Spleen (tissue), 7 donors: ENCODE results near the gene CDKN2A.

Source experiments
- POLR2A ChIP-seq, 3 donors: fragments of 450-650 bp; IDR thresholded peaks; one replicate each; pipeline ENCODE4 v1.5.1; 2017; ENCODE audit warnings: antibody characterized with exemption in 3 of 3, mild to moderate bottlenecking in 1 of 3
- POLR2AphosphoS5 ChIP-seq, 3 donors: sonication (generic); formaldehyde crosslinking; IDR thresholded peaks; one replicate each; pipeline ENCODE4 v1.5.1; 2017; ENCODE audit warnings: antibody characterized with exemption in 3 of 3
- TF ChIP-seq, protein P1 (sequence below), 11 experiments: fragments of 200-600 bp in 7 of 11; fragments of 450-650 bp in 4 of 11; sonication (generic) in 4 of 11; IDR thresholded peaks in 8 of 11; conservative IDR thresholded peaks in 3 of 11; 1 replicate in 7 of 11; 2 replicates in 4 of 11; pipeline versions ENCODE4 v1.4.0 to v1.8.0; 2016 to 2021; ENCODE audit warnings: antibody characterized with exemption in 11 of 11, inconsistent platforms in 4 of 11, mild to moderate bottlenecking in 1 of 11
- donor health status: DM: no; HTN: no; CAD: no; lungs with moderate emphysema.
- donor health status: DM: no; HTN: no; CAD: no.
- donor health status: DM: no; HTN: no; CAD: no.

GRCh38 chr9:22005021-22005701 is 11.0 kb upstream of the CDKN2A start:
- TF ChIP-seq POLR2A (IDR thresholded peaks at IDR 0.05) (no peak), POLR2AphosphoS5 (IDR thresholded peaks at IDR 0.05) (no peak)
- TF ChIP-seq, protein P1, sequence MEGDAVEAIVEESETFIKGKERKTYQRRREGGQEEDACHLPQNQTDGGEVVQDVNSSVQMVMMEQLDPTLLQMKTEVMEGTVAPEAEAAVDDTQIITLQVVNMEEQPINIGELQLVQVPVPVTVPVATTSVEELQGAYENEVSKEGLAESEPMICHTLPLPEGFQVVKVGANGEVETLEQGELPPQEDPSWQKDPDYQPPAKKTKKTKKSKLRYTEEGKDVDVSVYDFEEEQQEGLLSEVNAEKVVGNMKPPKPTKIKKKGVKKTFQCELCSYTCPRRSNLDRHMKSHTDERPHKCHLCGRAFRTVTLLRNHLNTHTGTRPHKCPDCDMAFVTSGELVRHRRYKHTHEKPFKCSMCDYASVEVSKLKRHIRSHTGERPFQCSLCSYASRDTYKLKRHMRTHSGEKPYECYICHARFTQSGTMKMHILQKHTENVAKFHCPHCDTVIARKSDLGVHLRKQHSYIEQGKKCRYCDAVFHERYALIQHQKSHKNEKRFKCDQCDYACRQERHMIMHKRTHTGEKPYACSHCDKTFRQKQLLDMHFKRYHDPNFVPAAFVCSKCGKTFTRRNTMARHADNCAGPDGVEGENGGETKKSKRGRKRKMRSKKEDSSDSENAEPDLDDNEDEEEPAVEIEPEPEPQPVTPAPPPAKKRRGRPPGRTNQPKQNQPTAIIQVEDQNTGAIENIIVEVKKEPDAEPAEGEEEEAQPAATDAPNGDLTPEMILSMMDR (IDR thresholded peaks at IDR 0.05 in 8 of 11, conservative IDR thresholded peaks at IDR 0.05 in 3 of 11), result peak in 1 of 11 experiments; percentile 16
